HCT116 (cell line): ENCODE measurements around the gene RAB27A. TPM values are rescaled to one million over a fixed set of nuclear protein-coding genes. Genes with fewer than 3 reads are reported as not detected.

Experiments used
- ATAC-seq: fragments of 200-7000 bp; cut with Tn5 transposase; 2 replicates; pipeline ENCODE4 v1.9.1; 2020; ENCODE audit warnings: mild to moderate bottlenecking, moderate library complexity
- BruUV-seq: library from RNA; stranded (reverse); fragments of 400-500 nt; replicated peaks from 2 replicates; lab custom pipeline; 2021; lab: Mats Ljungman, UMichigan
- CTCF ChIA-PET: fragments of 300-600 bp; sonication (Branson Sonifier 250); formaldehyde crosslinking; loops from one replicate; lab custom pipeline; 2021; ENCODE audit warnings: antibody characterized with exemption; lab: Charles Lee
- POLR2A ChIA-PET: fragments of 300-600, 350-600 bp; sonication (Branson Sonifier 250); formaldehyde crosslinking; loops from one replicate; lab custom pipeline; 2021; ENCODE audit warnings: antibody characterized with exemption; lab: Charles Lee
- RAD21 ChIA-PET, 2 experiments: fragments of 300-600 bp; sonication (Branson Sonifier 250); formaldehyde crosslinking; loops; one replicate each; lab custom pipeline; 2023; ENCODE audit warnings: low total read pairs in 2 of 2; ENCODE audit not compliant: uncharacterized antibody in 2 of 2, unreplicated experiment in 2 of 2, low non-redundant PET in 1 of 2; lab: Charles Lee
- DNase-seq: peaks from one replicate; pipeline ENCODE4 v3.0.0-alpha.2; 2010; ENCODE audit warnings: low read depth, low spot score
- H2AFZ ChIP-seq: fragments of 200-600 bp; shearing (Covaris generic), sonication (generic); 2 replicates; pipeline ENCODE4 v1.6.1; 2017; ENCODE audit warnings: low read depth, mixed run types, mixed read lengths, antibody characterized with exemption, low read length; ENCODE audit not compliant: poor library complexity, severe bottlenecking
- H3K27ac ChIP-seq: 2 replicates; pipeline ENCODE4 v1.5.1; 2012; ENCODE audit warnings: low read depth, low read length
- H3K27me3 ChIP-seq: fragments of 200-600 bp; sonication (generic); 2 replicates; pipeline ENCODE4 v1.6.1; 2016; ENCODE audit warnings: mixed run types, low read length, mixed read lengths; ENCODE audit not compliant: insufficient read depth
- H3K36me3 ChIP-seq, 2 experiments: fragments of 200-500 bp in 1 of 2; fragments of 200-600 bp in 1 of 2; sonication (Bioruptor generic) in 1 of 2; sonication (generic) in 1 of 2; 2 replicates each; pipeline versions ENCODE4 v1.5.1 to v1.6.1; 2014 to 2016; ENCODE audit warnings: low read length in 2 of 2, inconsistent platforms in 1 of 2, mixed read lengths in 1 of 2, mixed run types in 1 of 2; ENCODE audit not compliant: insufficient read depth in 2 of 2, control insufficient read depth in 1 of 2
- H3K4me1 ChIP-seq, 2 experiments: fragments of 200-600 bp in 1 of 2; sonication (generic) in 1 of 2; 2 replicates each; pipeline versions ENCODE4 v1.5.1 to v1.6.1; 2012 to 2017; ENCODE audit warnings: low read length in 2 of 2, inconsistent platforms in 1 of 2, mild to moderate bottlenecking in 1 of 2, mixed read lengths in 1 of 2, mixed run types in 1 of 2, moderate library complexity in 1 of 2; ENCODE audit not compliant: insufficient read depth in 2 of 2, control insufficient read depth in 1 of 2
- H3K4me2 ChIP-seq: fragments of 200-600 bp; sonication (generic); 2 replicates; pipeline ENCODE4 v1.6.1; 2017; ENCODE audit warnings: mixed run types, low read length, mixed read lengths
- H3K4me3 ChIP-seq, 2 experiments: fragments of 200-600 bp in 1 of 2; sonication (generic) in 1 of 2; replicated peaks in 1 of 2; 2 replicates each; pipeline ENCODE4 v1.5.1; 2011 to 2016; ENCODE audit warnings: low read length in 2 of 2, control low read depth in 1 of 2, low read depth in 1 of 2, mild to moderate bottlenecking in 1 of 2, mixed read lengths in 1 of 2, mixed run types in 1 of 2
- H3K79me2 ChIP-seq: fragments of 200-600 bp; sonication (generic); 2 replicates; pipeline ENCODE4 v1.6.1; 2017; ENCODE audit warnings: mild to moderate bottlenecking, mixed run types, low read length, moderate library complexity, mixed read lengths; ENCODE audit not compliant: insufficient read depth
- H3K9ac ChIP-seq: fragments of 200-600 bp; sonication (generic); 2 replicates; pipeline ENCODE4 v1.6.1; 2016; ENCODE audit warnings: low read length, mixed read lengths
- H3K9me2 ChIP-seq: fragments of 200-600 bp; sonication (generic), shearing (Covaris generic); 2 replicates; pipeline ENCODE4 v1.6.1; 2017; ENCODE audit warnings: mixed run types, mild to moderate bottlenecking, moderate library complexity; ENCODE audit not compliant: insufficient read depth
- H3K9me3 ChIP-seq, 2 experiments: fragments of 200-500 bp in 1 of 2; fragments of 200-600 bp in 1 of 2; sonication (Bioruptor generic) in 1 of 2; sonication (generic) in 1 of 2; 2 replicates each; pipeline ENCODE4 v1.6.1; 2014 to 2017; ENCODE audit warnings: low read length in 2 of 2, mixed read lengths in 2 of 2, inconsistent platforms in 1 of 2, low read depth in 1 of 2, mild to moderate bottlenecking in 1 of 2, mixed run types in 1 of 2, moderate library complexity in 1 of 2; ENCODE audit not compliant: control insufficient read depth in 1 of 2, insufficient read depth in 1 of 2
- H4K20me1 ChIP-seq: fragments of 200-600 bp; sonication (generic), shearing (Covaris generic); 2 replicates; pipeline ENCODE4 v1.6.1; 2017; ENCODE audit warnings: mixed run types, mild to moderate bottlenecking, moderate library complexity; ENCODE audit not compliant: insufficient read depth
- ATF3 ChIP-seq: IDR thresholded peaks from 2 replicates; pipeline ENCODE4 v1.6.1; 2012
- CEBPB ChIP-seq: IDR thresholded peaks from 2 replicates; pipeline ENCODE4 v1.6.1; 2012; ENCODE audit warnings: low read depth
- CTCF ChIP-seq, 3 experiments: fragments of 200-600 bp in 1 of 3; sonication (generic) in 1 of 3; IDR thresholded peaks in 2 of 3; conservative IDR thresholded peaks in 1 of 3; 2 replicates each; pipeline ENCODE4 v1.5.1; 2012 to 2017; ENCODE audit warnings: low read depth in 2 of 3, low read length in 2 of 3, antibody characterized with exemption in 1 of 3, borderline replicate concordance in 1 of 3, control low read depth in 1 of 3, mild to moderate bottlenecking in 1 of 3, mixed read lengths in 1 of 3, mixed run types in 1 of 3, moderate library complexity in 1 of 3; ENCODE audit not compliant: insufficient read depth in 1 of 3
- EZH2 ChIP-seq: fragments of 200-600 bp; sonication (generic); IDR thresholded peaks from 2 replicates; pipeline ENCODE4 v1.6.1; 2017; ENCODE audit warnings: antibody characterized with exemption, mixed run types
- EZH2phosphoT487 ChIP-seq: fragments of 200-600 bp; IDR thresholded peaks from 2 replicates; pipeline ENCODE4 v1.6.1; 2018; ENCODE audit warnings: antibody characterized with exemption, borderline replicate concordance
- JUND ChIP-seq: IDR thresholded peaks from 2 replicates; pipeline ENCODE4 v1.6.1; 2012
- REST ChIP-seq: IDR thresholded peaks from 2 replicates; pipeline ENCODE4 v1.6.1; 2012; ENCODE audit warnings: low read depth
- TCF7L2 ChIP-seq: IDR thresholded peaks from 2 replicates; pipeline ENCODE4 v1.7.0; 2011; ENCODE audit warnings: borderline replicate concordance, inconsistent platforms; ENCODE audit not compliant: insufficient read depth, insufficient read length; ENCODE audit errors: extremely low read depth
- ZBTB33 ChIP-seq: IDR thresholded peaks from 2 replicates; pipeline ENCODE4 v1.6.1; 2011; ENCODE audit warnings: mild to moderate bottlenecking, low read length, moderate library complexity; ENCODE audit not compliant: insufficient replicate concordance; ENCODE audit errors: extremely low read depth
- intact Hi-C: fragments of 100-400 bp; cut with micrococcal nuclease; formaldehyde crosslinking; loops from 2 replicates; pipeline ENCODE4 v1.10.0; 2022
- total RNA-seq: library from RNA; stranded (reverse); gene quantifications from one replicate; pipeline ENCODE4 v1.2.1, GENCODE V29; 2021; ENCODE audit not compliant: unreplicated experiment

RAB27A gene
- total RNA-seq, 1 experiment from 2014 or later, result 8.8 TPM

GRCh38 chr15:55234800-55235104, 54.9 kb downstream of the RAB27A start:
- RAD21 ChIA-PET, result no interaction called here
- no TSS peak for BruUV-seq
- Histone ChIP-seq H3K36me3 (no peaks in the 10 kb centered on the region), H3K9me3 (no peaks in the 10 kb centered on the region), H3K9me2 (no peaks in the 10 kb centered on the region), H3K27ac (no peak overlapping the region), H3K4me2 (no peak overlapping the region), H4K20me1 (no peaks in the 10 kb centered on the region), H3K9ac (no peak overlapping the region), H3K4me1 (no peaks in the 10 kb centered on the region), H2AFZ (no peak overlapping the region), H3K79me2 (no peaks in the 10 kb centered on the region), H3K4me3 (no peak overlapping the region), H3K27me3 (no peaks in the 10 kb centered on the region)
- DNase-seq, result no peak
- TF ChIP-seq REST (no peak), TCF7L2 (no peak), JUND (no peak), EZH2phosphoT487 (no peak), ATF3 (no peak), ZBTB33 (no peak), EZH2 (no peak), CEBPB (no peak), CTCF (IDR thresholded peaks at IDR 0.05 in 2 of 3, conservative IDR thresholded peaks at IDR 0.05 in 1 of 3; ENCODE audit: borderline replicate concordance in 1 of 3, insufficient read depth in 1 of 3, low read depth in 2 of 3, low read length in 2 of 3) (no peak)
- POLR2A ChIA-PET, result no interaction called here
- CTCF ChIA-PET, result no interaction called here
- intact Hi-C loops, result no loop called here
- ATAC-seq, result no peak
